ENCODE results near the gene CLK4.
A peak's percentile ranks its signal among the peaks of the same experiment; 100 is the strongest.

Gene CLK4
- long read RNA-seq, donor 1, transcript CLK4-201 (13 exons, 2,568 nt) = major isoform, 5 of 12 reads
- long read RNA-seq, donor 1, partial matches to known transcripts = 0 of 12 reads
- long read RNA-seq, donor 1, other reads (novel, unspliced or antisense) = 0 of 12 reads
- long read RNA-seq, donor 2, partial matches to known transcripts = 0 of 8 reads
- long read RNA-seq, donor 2, other reads (novel, unspliced or antisense) = 0 of 8 reads
- long read RNA-seq, donor 3, transcript CLK4-201 (13 exons, 2,568 nt) = major isoform, 5 of 11 reads
- long read RNA-seq, donor 3, partial matches to known transcripts = 0 of 11 reads
- long read RNA-seq, donor 3, other reads (novel, unspliced or antisense) = 0 of 11 reads
- long read RNA-seq, donor 4, transcript CLK4-204 (3 exons, 1,316 nt) = major isoform, 6 of 14 reads
- long read RNA-seq, donor 4, partial matches to known transcripts = 0 of 14 reads
- long read RNA-seq, donor 4, other reads (novel, unspliced or antisense) = 0 of 14 reads
- long read RNA-seq, donor 5, transcript CLK4-201 (13 exons, 2,568 nt) = major isoform, 5 of 16 reads
- long read RNA-seq, donor 5, partial matches to known transcripts = 7 of 16 reads
- long read RNA-seq, donor 5, other reads (novel, unspliced or antisense) = 0 of 16 reads
- long read RNA-seq, donor 6, partial matches to known transcripts = 0 of 7 reads
- long read RNA-seq, donor 6, other reads (novel, unspliced or antisense) = 0 of 7 reads
- long read RNA-seq, donor 7, partial matches to known transcripts = 0 of 10 reads
- long read RNA-seq, donor 7, other reads (novel, unspliced or antisense) = 0 of 10 reads
- long read RNA-seq, donor 8, partial matches to known transcripts = 0 of 8 reads
- long read RNA-seq, donor 8, other reads (novel, unspliced or antisense) = 0 of 8 reads

- DNase-seq = peak; percentile 99
Observed at GRCh38 chr5:178626484-178627258, at the start of gene CLK4. Gene CLK4 (minus strand): TSS chr5:178627050. CDS start chr5:178623416, 3,634 bp downstream.

- DNase-seq = no peak
Observed at GRCh38 chr5:178675922-178676321, 49.1 kb upstream of the CLK4 start.

- DNase-seq = no peak
Observed at GRCh38 chr5:178674334-178674733, 47.5 kb upstream of the CLK4 start.

GRCh38 chr5:178673801-178674295 lies 47.0 kb upstream of the CLK4 start:
- no peak for DNase-seq

- no peak for DNase-seq
Observed at GRCh38 chr5:178672630-178673029, 45.8 kb upstream of the CLK4 start.

GRCh38 chr5:178671602-178672144 lies 44.8 kb upstream of the CLK4 start:
- DNase-seq = no peak

- DNase-seq = no peak
Observed at GRCh38 chr5:178670351-178670885, 43.6 kb upstream of the CLK4 start.

GRCh38 chr5:178668579-178668978 lies 41.7 kb upstream of the CLK4 start:
- no peak for DNase-seq

GRCh38 chr5:178667688-178668087 lies 40.8 kb upstream of the CLK4 start:
- DNase-seq = no peak

- DNase-seq = peak; percentile 30
Observed at GRCh38 chr5:178667101-178667500, 40.3 kb upstream of the CLK4 start.

GRCh38 chr5:178664141-178664540 lies 37.3 kb upstream of the CLK4 start:
- DNase-seq = no peak

- DNase-seq = no peak
Observed at GRCh38 chr5:178662541-178662860, 35.7 kb upstream of the CLK4 start.

GRCh38 chr5:178661836-178662540 lies 35.1 kb upstream of the CLK4 start:
- DNase-seq = no peak

GRCh38 chr5:178651046-178651810 lies 24.4 kb upstream of the CLK4 start:
- no peak for DNase-seq

- DNase-seq = no peak
Observed at GRCh38 chr5:178650214-178650613, 23.4 kb upstream of the CLK4 start.

- DNase-seq = no peak
Observed at GRCh38 chr5:178649580-178649979, 22.7 kb upstream of the CLK4 start.

- DNase-seq = no peak
Observed at GRCh38 chr5:178644826-178645545, 18.1 kb upstream of the CLK4 start.

GRCh38 chr5:178642351-178642909 lies 15.6 kb upstream of the CLK4 start:
- DNase-seq = no peak

GRCh38 chr5:178641711-178642110 lies 14.9 kb upstream of the CLK4 start:
- no peak for DNase-seq

Data from right kidney (tissue), 9 donors.